Stimulated activated CD8-positive, alpha-beta memory T cell treated with anti-CD3 and anti-CD28 coated beads, Interleukin-12 subunit alpha, Interleukin-12 subunit beta, amount 100 ng/mL, for 24 hours (primary cell): ENCODE measurements around the gene SHFL.

Experiments used
- DNase-seq: peaks from one replicate; pipeline ENCODE4 v3.0.0-alpha.2; 2020; ENCODE audit errors: extremely low read depth

Gene SHFL

GRCh38 chr19:10085641-10086590 lies at the start of gene SHFL:
TSS of gene SHFL (plus strand) at chr19:10086317. CDS start at chr19:10086428, 111 bp downstream.
- peak; percentile 57 for DNase-seq

- no peak for DNase-seq
These were observed 49.5 kb upstream of the SHFL start for GRCh38 chr19:10036601-10037071.

GRCh38 chr19:10037367-10037766 lies 48.8 kb upstream of the SHFL start:
- no peak for DNase-seq

GRCh38 chr19:10037809-10038208 lies 48.3 kb upstream of the SHFL start:
- no peak for DNase-seq

- DNase-seq: no peak
These were observed 42.7 kb upstream of the SHFL start for GRCh38 chr19:10043286-10043927.

- DNase-seq: no peak
These were observed 41.7 kb upstream of the SHFL start for GRCh38 chr19:10044390-10044789.

- no peak for DNase-seq
These were observed 40.7 kb upstream of the SHFL start for GRCh38 chr19:10045371-10045770.

- DNase-seq: no peak
These were observed 36.5 kb upstream of the SHFL start for GRCh38 chr19:10049626-10050025.

GRCh38 chr19:10052602-10053360 lies 33.3 kb upstream of the SHFL start:
- no peak for DNase-seq

- no peak for DNase-seq
These were observed 24.3 kb upstream of the SHFL start for GRCh38 chr19:10061717-10062310.

GRCh38 chr19:10068205-10068604 lies 17.9 kb upstream of the SHFL start:
- no peak for DNase-seq

- no peak for DNase-seq
These were observed 17.1 kb upstream of the SHFL start for GRCh38 chr19:10069046-10069445.

GRCh38 chr19:10070730-10071446 lies 15.2 kb upstream of the SHFL start:
- no peak for DNase-seq

- peak; percentile 26 for DNase-seq
These were observed 12.0 kb upstream of the SHFL start for GRCh38 chr19:10074153-10074552.

GRCh38 chr19:10076535-10076934 lies 9.6 kb upstream of the SHFL start:
- DNase-seq: no peak

- no peak for DNase-seq
These were observed 7.8 kb upstream of the SHFL start for GRCh38 chr19:10078329-10078728.

- no peak for DNase-seq
These were observed 7.1 kb upstream of the SHFL start for GRCh38 chr19:10079031-10079453.

- no peak for DNase-seq
These were observed 2.2 kb upstream of the SHFL start for GRCh38 chr19:10083911-10084310.

GRCh38 chr19:10084803-10085202 lies 1.3 kb upstream of the SHFL start:
- DNase-seq: no peak

GRCh38 chr19:10086591-10087192 lies 575 bp downstream of the SHFL start:
- no peak for DNase-seq
